Measurements from ENCODE around the gene KDM4B.

Gene KDM4B

DNA sequence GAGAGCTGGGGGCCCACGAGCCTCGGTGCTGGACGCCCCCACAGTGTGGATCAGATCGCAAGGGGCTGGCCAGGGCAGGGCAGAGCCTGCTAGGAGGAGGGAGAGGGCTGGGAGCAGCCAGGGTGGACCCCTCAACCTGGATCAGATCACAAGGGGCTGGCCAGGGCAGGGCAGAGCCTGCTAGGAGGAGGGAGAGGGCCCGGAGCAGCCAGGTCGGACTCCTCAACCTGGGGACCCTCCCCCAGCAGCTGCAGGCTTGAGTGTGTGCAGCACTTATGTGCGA is 126.6 kb downstream of the KDM4B start:
- H3K27ac ChIP-seq (ENCODE audit: low read length): no peak overlapping the region
- H3K4me3 ChIP-seq (ENCODE audit: low read length): no peak overlapping the region
- WGBS (ENCODE audit: insufficient coverage, insufficient read length): no CpG with 5 or more reads among the region's 7 CpGs
- H3K36me3 ChIP-seq (ENCODE audit: control insufficient read depth, insufficient read depth, low read length): no peaks in the 10 kb centered on the region
- H3K27me3 ChIP-seq (ENCODE audit: control insufficient read depth, insufficient read depth, low read length): no peaks in the 10 kb centered on the region
- no peaks in the 10 kb centered on the region for H3K9me3 ChIP-seq (ENCODE audit: control insufficient read depth, insufficient read depth, low read length)
- DNase-seq (ENCODE audit: low read depth, low spot score): no peak
- H3K4me1 ChIP-seq (ENCODE audit: control insufficient read depth, insufficient read depth, low read length): no peaks in the 10 kb centered on the region

DNA sequence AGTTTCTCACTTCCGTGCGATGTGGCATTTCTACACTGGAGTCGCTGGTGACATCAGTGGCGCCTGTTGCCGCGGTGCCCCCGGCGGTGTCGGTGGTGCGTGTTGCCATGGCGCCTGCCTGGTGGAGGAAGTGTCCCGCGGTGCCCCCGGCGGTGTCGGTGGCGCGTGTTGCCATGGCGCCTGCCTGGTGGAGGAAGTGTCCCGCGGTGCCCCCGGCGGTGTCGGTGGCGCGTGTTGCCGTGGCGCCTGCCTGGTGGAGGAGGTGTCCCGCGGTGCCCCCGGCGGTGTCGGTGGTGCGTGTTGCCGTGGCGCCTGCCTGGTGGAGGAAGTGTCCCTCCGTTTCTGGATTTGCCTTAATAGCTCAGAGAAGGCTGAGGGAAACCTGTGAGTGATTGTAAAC is 127.6 kb downstream of the KDM4B start:
- no peak overlapping the region for H3K27ac ChIP-seq (ENCODE audit: low read length)
- H3K9me3 ChIP-seq (ENCODE audit: control insufficient read depth, insufficient read depth, low read length): no peaks in the 10 kb centered on the region
- no peak overlapping the region for H3K4me3 ChIP-seq (ENCODE audit: low read length)
- no peaks in the 10 kb centered on the region for H3K36me3 ChIP-seq (ENCODE audit: control insufficient read depth, insufficient read depth, low read length)
- WGBS (ENCODE audit: insufficient coverage, insufficient read length): no CpG with 5 or more reads among the region's 37 CpGs
- DNase-seq (ENCODE audit: low read depth, low spot score): no peak
- no peaks in the 10 kb centered on the region for H3K4me1 ChIP-seq (ENCODE audit: control insufficient read depth, insufficient read depth, low read length)
- H3K27me3 ChIP-seq (ENCODE audit: control insufficient read depth, insufficient read depth, low read length): no peaks in the 10 kb centered on the region

DNA sequence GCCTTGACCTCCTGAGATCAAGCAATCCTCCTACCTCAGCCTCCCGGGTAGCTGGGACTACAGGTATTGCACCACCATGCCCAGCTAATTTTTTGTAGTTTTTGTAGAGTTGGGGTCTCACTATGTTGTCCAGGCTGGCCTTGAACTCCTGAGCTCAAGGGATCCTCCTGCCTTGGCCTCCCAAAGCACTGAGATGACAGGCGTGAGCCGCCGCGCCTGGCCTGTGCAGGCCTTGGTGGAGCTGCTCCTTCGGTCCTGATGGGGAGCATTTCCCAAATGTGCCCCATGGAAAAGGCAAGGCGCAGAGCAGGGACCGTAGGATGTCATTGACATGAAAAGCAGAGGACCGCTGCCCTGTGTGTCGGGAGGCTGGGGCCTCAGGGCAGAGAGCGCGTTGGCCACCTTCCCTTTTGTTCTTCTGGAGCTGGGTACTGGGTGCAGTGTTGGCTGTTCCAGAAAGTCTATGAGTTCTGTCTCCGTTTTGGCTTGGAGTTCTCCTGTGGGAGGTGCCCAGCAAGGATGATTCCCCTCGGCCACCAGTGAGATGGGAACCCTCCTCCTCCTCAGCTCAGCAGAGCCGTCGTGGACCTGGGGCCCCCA is 128.5 kb downstream of the KDM4B start:
- Histone ChIP-seq H3K9me3 (ENCODE audit: control insufficient read depth, insufficient read depth, low read length) (no peaks in the 10 kb centered on the region), H3K27me3 (ENCODE audit: control insufficient read depth, insufficient read depth, low read length) (no peaks in the 10 kb centered on the region), H3K27ac (ENCODE audit: low read length) (no peak overlapping the region), H3K4me1 (ENCODE audit: control insufficient read depth, insufficient read depth, low read length) (no peaks in the 10 kb centered on the region), H3K36me3 (ENCODE audit: control insufficient read depth, insufficient read depth, low read length) (no peaks in the 10 kb centered on the region), H3K4me3 (ENCODE audit: low read length) (no peak overlapping the region)
- WGBS (ENCODE audit: insufficient coverage, insufficient read length): no CpG with 5 or more reads among the region's 16 CpGs
- no peak for DNase-seq (ENCODE audit: low read depth, low spot score)

DNA sequence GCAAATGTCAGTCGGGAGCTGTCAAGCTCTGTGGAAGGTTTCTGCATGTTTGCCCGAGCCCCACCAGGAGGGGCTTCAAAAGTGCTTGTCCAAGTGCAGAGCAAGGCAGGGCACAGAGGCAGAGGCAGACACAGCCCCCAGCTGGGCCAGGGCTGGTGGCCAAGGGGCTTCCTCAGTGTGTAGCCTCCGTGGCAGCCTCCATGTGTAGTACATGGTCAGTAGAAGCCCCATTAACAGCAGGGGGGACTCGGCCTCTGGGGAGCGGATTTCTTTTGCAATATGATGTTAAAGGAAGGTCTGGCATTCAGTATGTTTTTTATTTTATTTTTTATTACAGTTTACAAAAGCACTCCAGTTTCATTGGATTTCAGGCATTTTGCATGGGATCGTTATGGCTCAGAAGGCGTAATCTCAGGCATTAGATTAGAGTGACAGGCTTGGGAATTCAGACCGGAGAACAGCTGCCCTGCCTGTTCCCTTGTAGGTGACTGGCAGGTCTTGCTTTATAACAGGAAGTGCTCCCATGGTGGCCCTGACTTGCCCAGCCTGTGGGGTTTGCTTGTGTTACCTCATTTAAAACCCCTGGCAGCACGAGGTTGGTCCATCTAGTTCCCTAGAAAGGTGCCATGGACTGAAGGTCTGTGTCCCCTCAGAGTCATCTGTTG is 129.2 kb downstream of the KDM4B start:
- no peaks in the 10 kb centered on the region for H3K36me3 ChIP-seq (ENCODE audit: control insufficient read depth, insufficient read depth, low read length)
- H3K4me1 ChIP-seq (ENCODE audit: control insufficient read depth, insufficient read depth, low read length): no peaks in the 10 kb centered on the region
- no peak overlapping the region for H3K27ac ChIP-seq (ENCODE audit: low read length)
- H3K9me3 ChIP-seq (ENCODE audit: control insufficient read depth, insufficient read depth, low read length): no peaks in the 10 kb centered on the region
- no peaks in the 10 kb centered on the region for H3K27me3 ChIP-seq (ENCODE audit: control insufficient read depth, insufficient read depth, low read length)
- no CpG with 5 or more reads among the region's 9 CpGs for WGBS (ENCODE audit: insufficient coverage, insufficient read length)
- no peak for DNase-seq (ENCODE audit: low read depth, low spot score)
- H3K4me3 ChIP-seq (ENCODE audit: low read length): no peak overlapping the region

DNA sequence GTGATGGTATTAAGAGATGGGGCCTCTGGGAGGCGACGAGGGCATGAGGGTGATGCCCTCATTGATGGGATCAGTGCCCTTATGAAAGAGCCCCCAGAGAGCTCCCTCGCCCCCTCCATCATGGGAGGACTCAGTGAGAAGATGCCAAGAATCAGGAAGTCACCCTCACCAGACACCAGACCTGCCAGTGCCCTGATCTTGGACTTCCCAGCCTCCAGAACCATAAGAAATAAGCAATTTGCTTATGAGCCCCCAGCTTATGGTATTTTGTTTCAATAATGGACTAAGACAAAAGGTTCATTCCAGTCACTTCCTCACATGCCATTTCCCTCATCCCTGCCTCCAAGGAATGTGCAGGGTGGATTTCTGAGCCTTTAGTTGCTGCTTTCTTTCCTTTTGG is 129.7 kb downstream of the KDM4B start:
- H3K4me3 ChIP-seq (ENCODE audit: low read length): no peak overlapping the region
- no peaks in the 10 kb centered on the region for H3K36me3 ChIP-seq (ENCODE audit: control insufficient read depth, insufficient read depth, low read length)
- no peaks in the 10 kb centered on the region for H3K4me1 ChIP-seq (ENCODE audit: control insufficient read depth, insufficient read depth, low read length)
- DNase-seq (ENCODE audit: low read depth, low spot score): no peak
- no peaks in the 10 kb centered on the region for H3K27me3 ChIP-seq (ENCODE audit: control insufficient read depth, insufficient read depth, low read length)
- no CpG with 5 or more reads among the region's 3 CpGs for WGBS (ENCODE audit: insufficient coverage, insufficient read length)
- H3K9me3 ChIP-seq (ENCODE audit: control insufficient read depth, insufficient read depth, low read length): no peaks in the 10 kb centered on the region
- H3K27ac ChIP-seq (ENCODE audit: low read length): no peak overlapping the region

DNA sequence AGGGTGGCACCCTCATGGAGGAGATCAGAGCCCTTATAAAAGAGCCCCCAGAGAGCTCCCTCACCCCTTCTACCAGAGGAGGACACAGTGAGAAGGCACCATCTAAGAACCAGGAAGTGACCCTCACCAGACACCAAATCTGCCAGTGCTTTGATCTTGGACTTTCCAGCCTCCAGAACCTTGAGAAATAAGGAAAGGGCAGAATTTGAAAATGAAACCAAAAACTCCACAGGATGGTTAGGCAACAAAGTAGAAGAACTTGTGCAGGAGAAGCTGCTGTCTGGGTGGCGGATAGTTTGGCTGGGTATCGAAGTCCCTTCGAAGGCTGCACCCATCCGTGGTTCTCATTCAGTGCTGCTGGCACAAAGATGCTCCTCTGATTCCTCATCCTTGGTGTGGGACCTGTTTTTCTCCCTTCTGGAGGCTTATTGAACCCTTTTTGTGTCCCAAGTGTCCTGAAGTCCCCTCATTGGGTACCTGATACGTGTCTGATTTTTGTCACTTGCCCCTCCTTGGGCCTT is 130.8 kb downstream of the KDM4B start:
- Histone ChIP-seq H3K4me3 (ENCODE audit: low read length) (no peak overlapping the region), H3K27ac (ENCODE audit: low read length) (no peak overlapping the region), H3K27me3 (ENCODE audit: control insufficient read depth, insufficient read depth, low read length) (no peaks in the 10 kb centered on the region), H3K36me3 (ENCODE audit: control insufficient read depth, insufficient read depth, low read length) (no peaks in the 10 kb centered on the region; the same call in 1 of the 2 replicates), H3K4me1 (ENCODE audit: control insufficient read depth, insufficient read depth, low read length) (no peaks in the 10 kb centered on the region; the same call in 1 of the 2 replicates), H3K9me3 (ENCODE audit: control insufficient read depth, insufficient read depth, low read length) (no peaks in the 10 kb centered on the region)
- no CpG with 5 or more reads among the region's 5 CpGs for WGBS (ENCODE audit: insufficient coverage, insufficient read length)
- no peak for DNase-seq (ENCODE audit: low read depth, low spot score)

DNA sequence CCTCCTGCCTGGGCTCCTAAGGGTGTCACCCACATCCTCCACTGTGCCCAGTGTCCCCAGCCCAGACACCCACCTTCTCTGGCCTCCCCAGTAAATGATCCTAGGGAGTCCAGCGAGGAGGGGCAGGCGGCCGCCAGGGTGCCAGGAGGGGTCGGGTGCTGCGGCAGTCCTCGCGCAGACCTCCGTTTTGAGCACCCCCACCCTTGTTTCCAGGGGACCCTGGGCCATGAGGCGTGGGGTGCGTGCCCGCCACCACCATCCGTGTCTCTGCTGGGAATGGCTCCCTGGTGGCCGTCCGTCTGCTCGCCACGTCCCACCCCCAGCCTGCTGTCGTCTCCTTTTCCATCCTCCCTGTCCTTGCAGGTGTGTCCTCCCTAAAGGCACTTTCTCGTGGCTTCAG is 133.0 kb downstream of the KDM4B start:
- H3K36me3 ChIP-seq (ENCODE audit: control insufficient read depth, insufficient read depth, low read length): no peaks in the 10 kb centered on the region; the same call in 1 of the 2 replicates
- H3K9me3 ChIP-seq (ENCODE audit: control insufficient read depth, insufficient read depth, low read length): no peaks in the 10 kb centered on the region
- no peak overlapping the region for H3K27ac ChIP-seq (ENCODE audit: low read length)
- H3K4me3 ChIP-seq (ENCODE audit: low read length): no peak overlapping the region
- no peaks in the 10 kb centered on the region for H3K27me3 ChIP-seq (ENCODE audit: control insufficient read depth, insufficient read depth, low read length)
- no peak for DNase-seq (ENCODE audit: low read depth, low spot score)
- WGBS (ENCODE audit: insufficient coverage, insufficient read length): no CpG with 5 or more reads among the region's 18 CpGs
- H3K4me1 ChIP-seq (ENCODE audit: control insufficient read depth, insufficient read depth, low read length): no peaks in the 10 kb centered on the region; the same call in 1 of the 2 replicates

DNA sequence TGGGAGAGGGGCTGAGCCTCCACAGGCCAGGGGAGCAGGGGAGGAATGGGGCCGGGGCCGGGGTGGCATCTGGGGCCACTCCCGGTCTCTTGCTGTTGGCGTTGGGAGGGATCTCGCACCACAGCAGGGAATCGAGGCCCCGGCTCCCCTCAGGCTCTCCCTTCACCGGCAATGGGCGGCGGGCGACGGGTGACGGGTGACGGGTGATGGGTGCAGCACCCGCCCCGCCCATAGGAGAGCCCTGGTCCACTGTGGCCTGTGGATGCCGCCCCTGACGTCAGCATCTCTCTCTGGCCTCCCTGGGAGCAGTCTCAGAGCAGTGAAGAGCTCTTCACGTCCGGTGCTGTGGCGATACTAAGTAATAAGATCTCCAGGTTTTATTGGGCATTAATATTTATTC is 133.6 kb downstream of the KDM4B start:
- no peak overlapping the region for H3K4me3 ChIP-seq (ENCODE audit: low read length)
- no peaks in the 10 kb centered on the region for H3K9me3 ChIP-seq (ENCODE audit: control insufficient read depth, insufficient read depth, low read length)
- H3K27ac ChIP-seq (ENCODE audit: low read length): no peak overlapping the region

DNA sequence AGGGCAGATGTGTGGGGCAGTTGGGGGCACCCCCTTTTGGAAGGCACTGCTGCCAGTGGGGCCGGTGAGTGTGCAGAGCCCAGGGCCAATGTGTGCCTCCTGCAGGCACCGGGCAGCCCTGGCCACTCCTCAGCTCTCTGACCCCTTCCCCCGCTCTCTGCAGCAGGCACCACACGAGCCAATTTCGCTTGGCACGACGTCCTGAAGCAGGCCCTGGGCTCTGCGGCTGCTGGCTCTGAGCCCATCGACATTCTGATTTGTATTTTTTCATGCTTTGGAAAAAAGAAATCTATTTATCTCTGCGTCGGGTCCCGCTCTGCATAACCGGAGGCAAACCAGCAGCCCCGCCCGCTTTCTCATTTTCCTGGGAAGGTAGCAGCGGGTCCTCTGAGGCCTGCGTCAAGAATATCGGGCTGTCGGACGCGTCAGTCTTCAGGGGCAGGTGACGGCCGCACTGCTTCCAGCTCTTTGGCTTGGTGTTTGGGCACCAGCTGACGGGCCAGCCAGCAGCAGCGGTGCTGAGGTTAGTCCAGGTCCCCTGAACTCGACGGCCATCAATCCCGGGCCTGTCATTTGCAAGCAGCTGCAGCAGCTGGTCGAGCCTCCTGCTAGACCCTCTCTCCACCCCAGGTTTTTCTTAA is 134.3 kb downstream of the KDM4B start:
- Histone ChIP-seq H3K36me3 (ENCODE audit: control insufficient read depth, insufficient read depth, low read length) (no peaks in the 10 kb centered on the region; the same call in 1 of the 2 replicates), H3K4me1 (ENCODE audit: control insufficient read depth, insufficient read depth, low read length) (peaks cover 2% of the 10 kb centered on the region; the same call in 1 of the 2 replicates), H3K4me3 (ENCODE audit: low read length) (no peak overlapping the region), H3K9me3 (ENCODE audit: control insufficient read depth, insufficient read depth, low read length) (no peaks in the 10 kb centered on the region), H3K27ac (ENCODE audit: low read length) (no peak overlapping the region), H3K27me3 (ENCODE audit: control insufficient read depth, insufficient read depth, low read length) (no peaks in the 10 kb centered on the region)
- no peak for DNase-seq (ENCODE audit: low read depth, low spot score)
- WGBS (ENCODE audit: insufficient coverage, insufficient read length): no CpG with 5 or more reads among the region's 29 CpGs

More for the DNA sequence above, 133.6 kb downstream of the KDM4B start:
- no peak for DNase-seq (ENCODE audit: low read depth, low spot score)
- Histone ChIP-seq H3K36me3 (ENCODE audit: control insufficient read depth, insufficient read depth, low read length) (no peaks in the 10 kb centered on the region; the same call in 1 of the 2 replicates), H3K4me1 (ENCODE audit: control insufficient read depth, insufficient read depth, low read length) (no peaks in the 10 kb centered on the region; the same call in 1 of the 2 replicates), H3K27me3 (ENCODE audit: control insufficient read depth, insufficient read depth, low read length) (no peaks in the 10 kb centered on the region)
- no CpG with 5 or more reads among the region's 21 CpGs for WGBS (ENCODE audit: insufficient coverage, insufficient read length)

DNA sequence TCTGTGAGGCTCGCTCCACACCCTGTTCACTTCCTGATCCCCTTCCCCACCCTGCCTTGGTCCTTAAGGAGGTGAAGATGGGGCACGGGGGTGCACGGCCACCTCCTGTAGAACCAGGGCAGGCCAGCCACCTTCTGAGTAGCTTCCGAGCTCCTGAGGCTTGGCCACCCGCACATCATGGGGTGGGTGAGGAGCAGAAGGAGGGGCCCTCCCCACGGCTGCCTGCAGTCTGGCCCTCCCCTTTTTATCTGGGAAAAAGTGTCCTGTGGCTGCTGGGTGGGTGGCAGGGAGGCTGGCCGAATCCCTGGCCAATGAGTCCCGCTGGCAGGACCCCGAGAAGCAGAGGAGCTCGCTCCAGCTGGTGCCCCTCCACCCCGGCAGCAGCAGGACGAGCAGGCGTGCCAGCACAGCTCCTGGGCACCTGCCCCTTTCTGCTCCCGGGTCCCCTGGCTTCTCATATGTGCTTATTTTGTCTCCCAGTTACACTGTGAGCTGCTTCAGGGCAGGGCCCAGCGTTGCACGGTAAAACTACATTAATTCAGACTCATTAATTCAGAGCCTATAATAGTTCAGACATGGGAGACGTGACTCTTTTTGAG is 135.0 kb downstream of the KDM4B start:
- peaks cover 2% of the 10 kb centered on the region; the same call in 1 of the 2 replicates for H3K4me1 ChIP-seq (ENCODE audit: control insufficient read depth, insufficient read depth, low read length)
- WGBS (ENCODE audit: insufficient coverage, insufficient read length): no CpG with 5 or more reads among the region's 17 CpGs
- H3K27me3 ChIP-seq (ENCODE audit: control insufficient read depth, insufficient read depth, low read length): no peaks in the 10 kb centered on the region
- H3K9me3 ChIP-seq (ENCODE audit: control insufficient read depth, insufficient read depth, low read length): no peaks in the 10 kb centered on the region
- H3K36me3 ChIP-seq (ENCODE audit: control insufficient read depth, insufficient read depth, low read length): no peaks in the 10 kb centered on the region; the same call in 1 of the 2 replicates
- no peak overlapping the region for H3K4me3 ChIP-seq (ENCODE audit: low read length)
- no peak overlapping the region for H3K27ac ChIP-seq (ENCODE audit: low read length)
- no peak for DNase-seq (ENCODE audit: low read depth, low spot score)
